Regular cardiac myocyte (primary cell): ENCODE results near the gene TEX35. TPM values are rescaled to one million over a fixed set of nuclear protein-coding genes. Genes with fewer than 3 reads are reported as not detected.

Experiments used
- total RNA-seq: library from RNA; depleted of rRNA; stranded (reverse); fragments of >200 nt; gene quantifications from 2 replicates; pipeline ENCODE4 v1.2.3, GENCODE V29; 2014

Gene TEX35
- total RNA-seq, result 0.19 TPM in 1 of 2 replicates, not detected in the other

DNA sequence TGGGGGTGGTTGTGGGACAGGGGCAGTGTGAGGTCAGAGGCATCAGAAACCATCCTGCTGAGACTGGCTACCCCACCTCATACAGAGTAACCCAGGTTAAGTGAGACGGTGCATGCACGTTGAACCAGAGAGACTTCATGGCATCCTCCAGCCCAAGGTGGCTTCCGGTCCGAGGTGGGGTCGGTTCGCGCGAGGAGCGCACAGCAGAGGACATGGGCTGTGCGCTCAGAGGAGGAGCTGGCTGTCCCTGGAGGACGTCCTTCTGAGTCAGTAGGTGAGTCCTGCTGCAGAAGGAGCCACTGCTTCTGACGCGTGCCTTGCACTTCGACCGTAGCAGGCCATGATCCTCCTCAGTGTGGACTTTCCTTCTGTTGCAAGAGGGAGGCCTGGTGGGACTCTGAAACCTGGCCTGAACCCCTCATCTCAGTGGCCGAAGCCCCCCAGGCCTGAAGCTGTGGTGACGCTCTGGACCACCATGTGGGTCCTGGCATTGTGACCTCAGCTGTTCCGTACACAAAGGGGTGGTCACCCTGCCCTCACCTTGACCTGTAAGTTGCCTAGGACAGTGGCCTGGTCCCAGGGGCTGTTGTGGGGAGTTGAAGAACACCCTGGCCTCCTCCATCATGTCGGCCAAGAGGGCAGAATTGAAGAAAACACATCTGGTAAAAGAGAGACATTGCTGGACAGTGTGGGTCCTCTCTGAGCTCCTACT lies at the start of gene TEX35:
Gene TEX35, plus strand, starts transcription at position 544 of the 712 bp plus-strand sequence. Its CDS starts 80 bp downstream, at position 624.

DNA sequence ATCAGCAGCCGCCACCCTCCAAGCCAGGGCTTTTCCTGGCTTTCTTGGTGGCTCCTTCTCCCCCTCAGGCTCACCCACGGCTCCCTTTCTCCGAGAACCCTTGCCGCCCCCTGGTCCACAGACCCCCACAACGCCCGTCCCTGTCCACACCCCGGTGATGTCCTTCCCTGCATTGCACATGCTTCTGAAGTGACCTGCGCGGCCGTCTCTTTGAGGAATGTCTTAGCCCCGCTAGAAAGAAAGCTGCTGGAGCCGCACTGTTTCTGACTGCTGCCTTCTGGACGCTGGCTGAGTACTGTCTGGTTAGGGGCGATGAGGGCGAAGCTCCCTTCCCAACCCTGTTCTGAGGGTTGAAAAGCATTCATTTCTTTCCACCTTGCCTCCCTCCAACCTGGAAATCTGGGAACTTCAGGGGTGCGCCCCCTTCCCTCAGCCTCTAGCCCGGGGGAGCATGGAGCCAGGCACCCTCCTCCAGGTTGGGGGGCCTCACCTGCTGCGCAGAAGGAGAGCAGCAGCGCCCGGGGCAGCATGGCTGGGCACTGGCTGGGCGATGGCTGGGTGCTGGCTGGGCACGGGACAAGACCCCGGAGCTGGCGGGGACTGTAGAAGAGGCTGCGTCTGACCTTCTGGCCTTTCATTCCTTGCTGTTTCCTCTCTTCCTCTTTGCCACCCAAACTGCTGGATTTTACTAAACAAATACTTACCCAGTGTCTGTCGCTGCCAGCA lies 16.3 kb upstream of the TEX35 start, which contains the start of gene CLEC20A:
Gene CLEC20A, minus strand, starts transcription at position 555 of the 726 bp plus-strand sequence. Its CDS starts 25 bp downstream, at position 530.

Other genes with a start within 250 kb of the TEX35 start
- gene CLEC20A, start 16.1 kb upstream of the TEX35 start, total RNA-seq, result not detected in 2 replicates
- 26.5 and 39.5 TPM in 2 replicates for gene RALGPS2, start 212.1 kb downstream of the TEX35 start, total RNA-seq